ENCODE measurements around the gene PTPDC1.

The PTPDC1 gene

GRCh38 chr9:94140791-94141790 is 56.8 kb downstream of the PTPDC1 start:
- DNase-seq (ENCODE audit: low read depth) = no peak

GRCh38 chr9:94142353-94142752 is 58.1 kb downstream of the PTPDC1 start:
- no peak for DNase-seq (ENCODE audit: low read depth)

GRCh38 chr9:94144394-94144793 is 60.1 kb downstream of the PTPDC1 start:
- DNase-seq (ENCODE audit: low read depth) = no peak

GRCh38 chr9:94145640-94146039 is 61.4 kb downstream of the PTPDC1 start:
- DNase-seq (ENCODE audit: low read depth) = no peak

GRCh38 chr9:94147776-94148175 is 63.5 kb downstream of the PTPDC1 start:
- no peak for DNase-seq (ENCODE audit: low read depth)

- DNase-seq (ENCODE audit: low read depth) = no peak
Observed at GRCh38 chr9:94148419-94148818, 64.2 kb downstream of the PTPDC1 start.

GRCh38 chr9:94149696-94150095 is 65.4 kb downstream of the PTPDC1 start:
- DNase-seq (ENCODE audit: low read depth) = no peak

- DNase-seq (ENCODE audit: low read depth) = no peak
Observed at GRCh38 chr9:94150279-94150828, 66.1 kb downstream of the PTPDC1 start.

GRCh38 chr9:94150890-94151650 is 66.8 kb downstream of the PTPDC1 start:
- DNase-seq (ENCODE audit: low read depth) = no peak

- DNase-seq (ENCODE audit: low read depth) = no peak
Observed at GRCh38 chr9:94153905-94154304, 69.6 kb downstream of the PTPDC1 start.

GRCh38 chr9:94156348-94157049 is 72.2 kb downstream of the PTPDC1 start:
- no peak for DNase-seq (ENCODE audit: low read depth)

GRCh38 chr9:94157050-94157801 is 73.0 kb downstream of the PTPDC1 start:
- DNase-seq (ENCODE audit: low read depth) = peak; percentile 54

Data from GM04504 (cell line).